H1 (cell line): ENCODE results near the gene HP1BP3. TPM values are rescaled to one million over a fixed set of nuclear protein-coding genes. Genes with fewer than 3 reads are reported as not detected.

Experiments used
- CTCF ChIA-PET: fragments of 300-600 bp; sonication (Branson Sonifier 250); formaldehyde crosslinking; loops from one replicate; lab custom pipeline; 2021; ENCODE audit not compliant: partially characterized antibody; lab: Charles Lee
- POLR2A ChIA-PET: fragments of 300-600 bp; sonication (Branson Sonifier 250); formaldehyde crosslinking; loops from one replicate; lab custom pipeline; 2021; ENCODE audit warnings: inconsistent platforms; ENCODE audit not compliant: partially characterized antibody; lab: Charles Lee
- DNase-seq, 2 experiments: peaks; one replicate each; pipeline versions ENCODE4 v3.0.0 to v3.0.0-alpha.2; 2010 to 2022; ENCODE audit warnings: low spot score in 2 of 2, low read depth in 1 of 2, mixed read lengths in 1 of 2
- FAIRE-seq: peaks from 2 replicates; lab custom pipeline; 2011; peaks lifted over from hg19 to GRCh38; lab: Jason Lieb, UNC
- H2AFZ ChIP-seq: 2 replicates; pipeline ENCODE4 v1.8.1; 2012; ENCODE audit warnings: low read length, inconsistent platforms
- H2AK5ac ChIP-seq: 2 replicates; pipeline ENCODE4 v1.6.1; 2013; ENCODE audit warnings: low read depth, low read length
- H2BK120ac ChIP-seq: replicated peaks from 2 replicates; pipeline ENCODE3; 2013; ENCODE audit warnings: low read depth, low read length, inconsistent platforms
- H2BK12ac ChIP-seq: 2 replicates; pipeline ENCODE4 v1.6.1; 2013; ENCODE audit warnings: low read depth, low read length
- H2BK15ac ChIP-seq: 2 replicates; pipeline ENCODE4 v1.6.1; 2013; ENCODE audit warnings: low read length
- H2BK20ac ChIP-seq: 2 replicates; pipeline ENCODE4 v1.6.1; 2013; ENCODE audit warnings: low read length
- H2BK5ac ChIP-seq: 2 replicates; pipeline ENCODE4 v1.6.1; 2013; ENCODE audit warnings: low read depth, low read length
- H3K14ac ChIP-seq: 2 replicates; pipeline ENCODE4 v1.6.1; 2013; ENCODE audit warnings: inconsistent platforms; ENCODE audit not compliant: insufficient read length
- H3K18ac ChIP-seq: 2 replicates; pipeline ENCODE4 v1.6.1; 2013; ENCODE audit warnings: low read length; ENCODE audit errors: extremely low read depth
- H3K23ac ChIP-seq: 2 replicates; pipeline ENCODE4 v1.6.1; 2013; ENCODE audit warnings: inconsistent platforms; ENCODE audit not compliant: insufficient read length
- H3K23me2 ChIP-seq: 2 replicates; pipeline ENCODE4 v1.6.1; 2013; ENCODE audit warnings: low read depth, low read length
- H3K27ac ChIP-seq: 2 replicates; pipeline ENCODE4 v1.6.1; 2011; ENCODE audit warnings: low read depth, low read length, inconsistent platforms
- H3K27me3 ChIP-seq, 4 experiments: replicated peaks in 1 of 4; 1 replicate in 1 of 4; 2 replicates in 3 of 4; pipeline versions ENCODE4 v1.6.1 to v1.8.1; 2011 to 2013; ENCODE audit warnings: low read length in 3 of 4, mild to moderate bottlenecking in 3 of 4, inconsistent platforms in 2 of 4, mixed read lengths in 2 of 4, moderate library complexity in 1 of 4; ENCODE audit not compliant: control insufficient read depth in 3 of 4, insufficient read depth in 3 of 4; ENCODE audit errors: extremely low read depth in 1 of 4
- H3K36me3 ChIP-seq, 4 experiments: 2 replicates each; pipeline versions ENCODE4 v1.6.1 to v1.8.1; 2011 to 2013; ENCODE audit warnings: mild to moderate bottlenecking in 4 of 4, low read length in 3 of 4, moderate library complexity in 2 of 4, control low read depth in 1 of 4, inconsistent platforms in 1 of 4; ENCODE audit not compliant: insufficient read depth in 4 of 4, control insufficient read depth in 2 of 4
- H3K4ac ChIP-seq: replicated peaks from 2 replicates; pipeline ENCODE3; 2013; ENCODE audit warnings: low read length, low read depth, mixed read lengths, inconsistent platforms; ENCODE audit not compliant: insufficient read length
- H3K4me1 ChIP-seq, 4 experiments: replicated peaks in 1 of 4; 1 replicate in 1 of 4; 2 replicates in 3 of 4; pipeline versions ENCODE4 v1.6.1 to v1.8.1; 2011 to 2013; ENCODE audit warnings: low read length in 3 of 4, inconsistent platforms in 2 of 4, mixed read lengths in 1 of 4; ENCODE audit not compliant: insufficient read depth in 4 of 4, control insufficient read depth in 3 of 4
- H3K4me2 ChIP-seq, 2 experiments: 2 replicates each; pipeline versions ENCODE4 v1.6.1 to v1.8.1; 2011 to 2013; ENCODE audit warnings: low read depth in 2 of 2, low read length in 2 of 2, control low read depth in 1 of 2, inconsistent platforms in 1 of 2, mild to moderate bottlenecking in 1 of 2; ENCODE audit not compliant: insufficient read depth in 1 of 2
- H3K4me3 ChIP-seq, 4 experiments: fragments of 200-600, 300-600 bp in 1 of 4; sonication (generic), shearing (Covaris generic), sonication (Bioruptor Twin) in 1 of 4; 2 replicates each; pipeline versions ENCODE4 v1.5.1 to v1.8.1; 2011 to 2016; ENCODE audit warnings: low read length in 4 of 4, low read depth in 3 of 4, control low read depth in 2 of 4, inconsistent platforms in 2 of 4, mild to moderate bottlenecking in 2 of 4, mixed read lengths in 1 of 4, moderate library complexity in 1 of 4; ENCODE audit not compliant: insufficient read depth in 2 of 4; ENCODE audit errors: extremely low read depth in 1 of 4
- H3K56ac ChIP-seq: replicated peaks from 2 replicates; pipeline ENCODE3; 2013; ENCODE audit warnings: low read depth, mild to moderate bottlenecking, mixed read lengths, low read length, inconsistent platforms; ENCODE audit not compliant: insufficient read length
- H3K79me1 ChIP-seq: 2 replicates; pipeline ENCODE4 v1.6.1; 2013; ENCODE audit warnings: low read depth, low read length, control low read depth
- H3K79me2 ChIP-seq, 2 experiments: 2 replicates each; pipeline versions ENCODE4 v1.6.1 to v1.8.1; 2012 to 2013; ENCODE audit warnings: low read length in 2 of 2, mild to moderate bottlenecking in 2 of 2, inconsistent platforms in 1 of 2; ENCODE audit not compliant: insufficient read depth in 2 of 2, control insufficient read depth in 1 of 2
- H3K9ac ChIP-seq, 4 experiments: replicated peaks in 1 of 4; 1 replicate in 1 of 4; 2 replicates in 3 of 4; pipeline versions ENCODE4 v1.6.1 to v1.8.1; 2011 to 2013; ENCODE audit warnings: low read depth in 3 of 4, low read length in 3 of 4, control low read depth in 2 of 4, mild to moderate bottlenecking in 2 of 4, moderate library complexity in 2 of 4, inconsistent platforms in 1 of 4; ENCODE audit errors: extremely low read depth in 1 of 4
- H3K9me3 ChIP-seq, 2 experiments: 2 replicates each; pipeline versions ENCODE4 v1.6.1 to v1.8.1; 2012 to 2013; ENCODE audit warnings: mild to moderate bottlenecking in 2 of 2, moderate library complexity in 2 of 2, control low read depth in 1 of 2, inconsistent platforms in 1 of 2, low read depth in 1 of 2, low read length in 1 of 2, mixed read lengths in 1 of 2; ENCODE audit not compliant: insufficient read depth in 2 of 2
- H4K20me1 ChIP-seq, 2 experiments: replicated peaks in 1 of 2; 2 replicates each; pipeline versions ENCODE3 to v1.8.1; 2011 to 2013; ENCODE audit warnings: inconsistent platforms in 2 of 2, low read length in 2 of 2, mild to moderate bottlenecking in 1 of 2; ENCODE audit not compliant: insufficient read depth in 2 of 2, control insufficient read depth in 1 of 2
- H4K5ac ChIP-seq: 2 replicates; pipeline ENCODE4 v1.6.1; 2013; ENCODE audit warnings: low read length, low read depth, mixed read lengths, inconsistent platforms; ENCODE audit not compliant: insufficient read length
- H4K8ac ChIP-seq: 2 replicates; pipeline ENCODE4 v1.8.0; 2013; ENCODE audit warnings: mild to moderate bottlenecking, moderate library complexity, low read length, inconsistent platforms; ENCODE audit not compliant: insufficient read depth; ENCODE audit errors: extremely low read depth
- H4K91ac ChIP-seq: replicated peaks from 2 replicates; pipeline ENCODE3; 2013; ENCODE audit warnings: low read length, mixed read lengths, inconsistent platforms; ENCODE audit not compliant: insufficient read length
- BACH1 ChIP-seq: IDR thresholded peaks from 2 replicates; pipeline ENCODE4 v1.6.1; 2012; ENCODE audit warnings: low read length, improper control_type of control experiment
- CHD1 ChIP-seq: IDR thresholded peaks from 2 replicates; pipeline ENCODE4 v1.6.1; 2012; ENCODE audit warnings: low read depth, low read length, improper control_type of control experiment
- EGR1 ChIP-seq: IDR thresholded peaks from 2 replicates; pipeline ENCODE4 v1.6.1; 2011; ENCODE audit warnings: low read depth, low read length, borderline replicate concordance
- GTF2F1 ChIP-seq: IDR thresholded peaks from 2 replicates; pipeline ENCODE4 v1.6.1; 2012; ENCODE audit warnings: low read depth, low read length, improper control_type of control experiment, borderline replicate concordance
- KDM4A ChIP-seq: IDR thresholded peaks from one replicate; pipeline ENCODE4 v1.7.1; 2012; ENCODE audit warnings: low read depth, mild to moderate bottlenecking, moderate library complexity, low read length, inconsistent platforms; ENCODE audit not compliant: severe bottlenecking
- POLR2A ChIP-seq, 2 experiments: IDR thresholded peaks; 1 replicate in 1 of 2; 2 replicates in 1 of 2; pipeline ENCODE4 v1.6.1; 2011; ENCODE audit warnings: low read depth in 2 of 2, low read length in 2 of 2, mild to moderate bottlenecking in 2 of 2; ENCODE audit errors: control extremely low read depth in 1 of 2
- RFX5 ChIP-seq: IDR thresholded peaks from 2 replicates; pipeline ENCODE4 v1.6.1; 2011; ENCODE audit warnings: low read depth, low read length, improper control_type of control experiment, borderline replicate concordance
- RXRA ChIP-seq: IDR thresholded peaks from 2 replicates; pipeline ENCODE4 v1.6.1; 2011; ENCODE audit warnings: low read depth, mild to moderate bottlenecking, low read length, moderate library complexity; ENCODE audit not compliant: insufficient read depth
- SP1 ChIP-seq: IDR thresholded peaks from 2 replicates; pipeline ENCODE4 v1.6.1; 2011; ENCODE audit warnings: low read depth, low read length
- SP4 ChIP-seq: IDR thresholded peaks from 2 replicates; pipeline ENCODE4 v1.6.1; 2012; ENCODE audit warnings: low read length, inconsistent platforms
- TAF7 ChIP-seq: optimal IDR thresholded peaks from 2 replicates; pipeline ENCODE3; 2011; ENCODE audit warnings: low read depth, mild to moderate bottlenecking, inconsistent platforms, low read length, moderate library complexity, borderline replicate concordance
- TCF12 ChIP-seq: IDR thresholded peaks from 2 replicates; pipeline ENCODE4 v1.6.1; 2011; ENCODE audit warnings: low read depth, mild to moderate bottlenecking, low read length
- YY1 ChIP-seq: IDR thresholded peaks from 2 replicates; pipeline ENCODE4 v1.6.1; 2011; ENCODE audit warnings: low read depth, mild to moderate bottlenecking, low read length
- WGBS, 2 experiments: shearing (Covaris generic) in 1 of 2; methylation state at CpG; one replicate each; pipeline versions ENCODE4 v1.1.6 to v1.1.7; 2013 to 2015; ENCODE audit warnings: low lambda C conversion rate in 2 of 2, mixed read lengths in 2 of 2, inconsistent platforms in 1 of 2, low coverage in 1 of 2, missing lambda C conversion rate in 1 of 2; ENCODE audit not compliant: insufficient replicate concordance in 2 of 2, insufficient coverage in 1 of 2, insufficient read length in 1 of 2; ENCODE audit errors: extremely low coverage in 1 of 2, missing lambda C conversion rate in 1 of 2; 5-methylcytosine and 5-hydroxymethylcytosine counted together
- polyA plus RNA-seq, 7 experiments: library from polyadenylated mRNA; depleted of rRNA in 3 of 7; stranded (reverse) in 5 of 7; unstranded in 2 of 7; fragments of >200 nt in 5 of 7; fragments of 200-250 nt in 2 of 7; gene quantifications; 1 replicate in 5 of 7; 2 replicates in 1 of 7; 4 replicates in 1 of 7; pipeline versions ENCODE4 v1.2.1 to v1.2.3, GENCODE V29; 2011 to 2013; ENCODE audit warnings: missing spikeins in 2 of 7, mixed read lengths in 2 of 7
- total RNA-seq: library from RNA; stranded (reverse); fragmentation: NEBNext Ultra II Directional; extraction: Animal tissue kit (Norgen Biotek cat#: 25700); gene quantifications from 2 replicates; pipeline ENCODE4 v1.2.1, GENCODE V29; 2021

The HP1BP3 gene
- total and polyA plus RNA-seq, 2 of the 8 experiments (the other 6 are each of a cell fraction or from before 2014, with no cell fraction given), result 47.4 to 125 TPM

- Histone ChIP-seq H3K27me3 (peaks cover 2 to 30% (median 27%) of the 10 kb centered on the region in 4 experiments), H3K4me3 (peak overlapping the region in 1 of 4 experiments; percentile 33; a peak in 1 of 8 replicates), H4K20me1 (peaks cover 1 to 3% of the 10 kb centered on the region in 2 experiments), H2BK15ac (peak overlapping the region; percentile 6), H2BK120ac (no peak overlapping the region), H3K23me2 (peaks cover 11% of the 10 kb centered on the region; the same call in 1 of the 2 replicates), H3K9ac (no peak overlapping the region), H3K4me1 (peaks cover 5 to 46% (median 35%) of the 10 kb centered on the region in 4 experiments), H3K4me2 (peak overlapping the region; percentile 60 to 61; a peak in 3 of 4 replicates), H3K14ac (no peak overlapping the region), H3K79me2 (no peaks in the 10 kb centered on the region; a peak in 1 of 4 replicates), H2AK5ac (no peak overlapping the region), H2BK5ac (no peak overlapping the region), H2BK20ac (no peak overlapping the region), H3K18ac (peak overlapping the region; percentile 11; the same call in 1 of the 2 replicates), H3K56ac (no peak overlapping the region), H3K27ac (no peak overlapping the region), H2AFZ (no peak overlapping the region), H3K36me3 (no peaks in the 10 kb centered on the region), H2BK12ac (peak overlapping the region; percentile 18; the same call in 1 of the 2 replicates), H3K4ac (no peak overlapping the region), H3K23ac (no peak overlapping the region), H3K9me3 (no peaks in the 10 kb centered on the region), H3K79me1 (no peaks in the 10 kb centered on the region), H4K91ac (peak overlapping the region; percentile 20), H4K5ac (no peak overlapping the region), H4K8ac (no peak overlapping the region)
- FAIRE-seq (no peak), DNase-seq (peak in 1 of 2 experiments; percentile 48)
- ChIA-PET POLR2A (interaction anchor here (1.6 to 7.8 kb wide), 4 partner anchors 13 to 57 kb away, joined by 10 to 68 read pairs (median 14); partner anchors contain the start of genes HP1BP3 and KIF17), CTCF (interaction anchor here (3.2 to 8.9 kb wide), 4 partner anchors 12 to 32 kb away, joined by 16 to 82 read pairs (median 28); partner anchors contain the start of gene KIF17)
- WGBS, 2 experiments, result 73% methylated on average over 14 of the region's 14 CpGs; no CpG with 5 or more reads in 1 of the 2 experiments
- TF ChIP-seq POLR2A (IDR thresholded peaks at IDR 0.05; ENCODE audit: control extremely low read depth in 1 of 2, low read depth in 2 of 2, low read length in 2 of 2), result no peak
- TF ChIP-seq TAF7, result no peak
- TF ChIP-seq BACH1, result no peak
- TF ChIP-seq KDM4A, result no peak
- TF ChIP-seq SP1, result no peak
- TF ChIP-seq RFX5, result no peak
- no peak for TF ChIP-seq CHD1
- TF ChIP-seq SP4, result no peak
- TF ChIP-seq YY1, result no peak
- TF ChIP-seq GTF2F1, result no peak
- TF ChIP-seq TCF12, result no peak
- TF ChIP-seq EGR1, result no peak
- no peak for TF ChIP-seq RXRA
These were observed 57.8 kb downstream of the HP1BP3 start for GRCh38 chr1:20729155-20729931.
